Measurements from ENCODE around the gene SORL1-AS1.

The SORL1-AS1 gene

DNA sequence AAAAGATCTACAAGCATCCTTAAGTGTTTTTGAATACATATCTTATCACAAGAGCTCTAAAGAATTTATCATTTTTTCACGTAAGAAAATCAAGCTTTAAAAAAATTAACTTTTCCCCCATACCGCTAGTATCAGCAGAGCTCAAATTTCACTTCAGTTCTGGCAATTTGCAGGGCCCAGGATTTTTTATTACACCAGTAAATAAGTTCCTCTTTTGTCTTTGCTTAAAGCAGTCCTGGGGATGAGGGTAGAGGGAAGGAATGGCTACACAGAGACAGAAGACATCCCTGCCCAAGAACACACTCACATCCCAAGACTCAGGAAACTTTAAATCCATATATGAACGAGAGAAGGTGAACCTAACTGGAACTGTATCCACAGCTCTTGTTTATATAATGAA is 23.2 kb downstream of the SORL1-AS1 start:
- no peaks in the 10 kb centered on the region for H3K27me3 ChIP-seq
- H3K36me3 ChIP-seq (replicated peaks in 1 of 2; ENCODE audit: insufficient read depth in 1 of 2, low read depth in 2 of 2): no peaks in the 10 kb centered on the region
- DNase-seq: no peak
- no peak overlapping the region for H3K4me3 ChIP-seq
- TF ChIP-seq POLR2A (IDR thresholded peaks at IDR 0.05): no peak
- TF ChIP-seq, protein P1, sequence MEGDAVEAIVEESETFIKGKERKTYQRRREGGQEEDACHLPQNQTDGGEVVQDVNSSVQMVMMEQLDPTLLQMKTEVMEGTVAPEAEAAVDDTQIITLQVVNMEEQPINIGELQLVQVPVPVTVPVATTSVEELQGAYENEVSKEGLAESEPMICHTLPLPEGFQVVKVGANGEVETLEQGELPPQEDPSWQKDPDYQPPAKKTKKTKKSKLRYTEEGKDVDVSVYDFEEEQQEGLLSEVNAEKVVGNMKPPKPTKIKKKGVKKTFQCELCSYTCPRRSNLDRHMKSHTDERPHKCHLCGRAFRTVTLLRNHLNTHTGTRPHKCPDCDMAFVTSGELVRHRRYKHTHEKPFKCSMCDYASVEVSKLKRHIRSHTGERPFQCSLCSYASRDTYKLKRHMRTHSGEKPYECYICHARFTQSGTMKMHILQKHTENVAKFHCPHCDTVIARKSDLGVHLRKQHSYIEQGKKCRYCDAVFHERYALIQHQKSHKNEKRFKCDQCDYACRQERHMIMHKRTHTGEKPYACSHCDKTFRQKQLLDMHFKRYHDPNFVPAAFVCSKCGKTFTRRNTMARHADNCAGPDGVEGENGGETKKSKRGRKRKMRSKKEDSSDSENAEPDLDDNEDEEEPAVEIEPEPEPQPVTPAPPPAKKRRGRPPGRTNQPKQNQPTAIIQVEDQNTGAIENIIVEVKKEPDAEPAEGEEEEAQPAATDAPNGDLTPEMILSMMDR (IDR thresholded peaks at IDR 0.05): no peak
- no peak overlapping the region for H3K27ac ChIP-seq
- WGBS, 2 donors: 19 to 20% methylated on average over 3 of the region's 3 CpGs
- no peaks in the 10 kb centered on the region for H3K4me1 ChIP-seq
- ATAC-seq: no peak
- intact Hi-C loops (cut with DNase I): no loop called here
- H3K9me3 ChIP-seq: no peaks in the 10 kb centered on the region

DNA sequence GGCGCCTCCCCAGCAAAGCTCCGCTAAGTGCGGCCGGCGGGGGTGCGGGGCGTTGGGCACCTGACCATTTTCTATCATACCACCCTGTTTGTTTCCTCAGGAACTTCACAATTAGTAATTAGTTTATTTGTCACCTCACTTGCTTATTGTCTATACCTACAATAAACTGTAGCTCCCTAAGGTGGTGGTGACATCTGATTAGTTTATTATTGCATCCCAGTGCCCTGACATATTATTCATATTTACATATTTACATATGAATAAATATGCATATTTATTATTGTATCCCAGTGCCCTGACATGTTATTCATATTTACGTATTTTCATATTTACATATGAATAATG is 25.4 kb downstream of the SORL1-AS1 start:
- Histone ChIP-seq H3K27me3 (no peaks in the 10 kb centered on the region), H3K4me1 (no peaks in the 10 kb centered on the region), H3K36me3 (replicated peaks in 1 of 2; ENCODE audit: insufficient read depth in 1 of 2, low read depth in 2 of 2) (no peaks in the 10 kb centered on the region), H3K9me3 (no peaks in the 10 kb centered on the region), H3K4me3 (no peak overlapping the region), H3K27ac (no peak overlapping the region)
- intact Hi-C loops (cut with DNase I): no loop called here
- TF ChIP-seq POLR2A (IDR thresholded peaks at IDR 0.05): no peak
- no peak for ATAC-seq
- 11 to 18% methylated on average over 5 to 8 of the region's 8 CpGs for WGBS, 2 donors
- DNase-seq: no peak

DNA sequence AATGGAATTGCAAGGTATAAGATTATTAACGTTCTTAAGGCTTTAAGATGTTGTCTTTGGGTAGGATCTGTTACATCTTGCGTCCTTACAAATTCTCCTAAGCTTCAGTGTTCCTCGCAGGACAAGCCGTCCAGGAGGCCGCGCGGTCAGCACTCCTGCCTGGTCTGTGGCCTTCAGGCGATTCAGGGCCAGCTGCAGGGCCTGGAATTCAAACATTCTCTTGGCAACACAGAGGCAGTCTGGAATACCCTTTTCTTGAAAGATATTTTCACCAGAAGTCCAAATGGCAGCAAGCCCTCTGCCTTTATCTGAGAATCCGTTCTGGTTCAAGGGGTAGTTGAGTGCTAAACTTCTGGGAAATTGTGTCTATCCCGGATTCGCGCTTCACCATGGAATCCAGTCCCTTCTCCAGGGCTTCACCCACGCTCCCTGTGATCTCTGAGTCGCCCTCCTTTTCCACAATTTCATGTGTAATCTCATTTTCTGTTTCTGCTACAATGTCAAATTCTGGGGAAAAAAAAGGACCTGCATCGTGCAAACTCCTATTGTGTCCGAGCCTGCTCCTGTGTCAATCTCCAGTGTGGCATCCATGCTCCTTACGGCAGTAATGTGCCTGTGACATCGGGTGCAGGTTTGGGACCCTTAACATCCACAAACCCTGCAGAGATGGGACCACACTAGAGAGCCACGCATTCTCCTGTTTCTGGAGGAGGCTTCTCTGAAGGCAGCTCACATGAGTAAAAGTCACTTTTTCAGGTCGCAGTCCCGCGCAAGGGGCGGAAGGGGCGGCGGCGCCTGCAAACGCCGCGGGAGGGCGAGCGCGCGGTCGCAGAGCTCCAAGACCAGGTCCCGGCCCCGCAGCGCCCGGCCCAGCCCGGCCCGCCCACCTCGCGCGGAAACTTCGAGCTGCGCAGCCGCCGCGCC is 26.0 kb downstream of the SORL1-AS1 start:
- intact Hi-C loops (cut with DNase I): no loop called here
- peak; percentile 63 for ATAC-seq
- no peaks in the 10 kb centered on the region for H3K4me1 ChIP-seq
- no peak overlapping the region for H3K27ac ChIP-seq
- no peak for TF ChIP-seq POLR2A (IDR thresholded peaks at IDR 0.05)
- TF ChIP-seq, protein P1 (IDR thresholded peaks at IDR 0.05): peak in 1 of 7 experiments; percentile 15
- H3K36me3 ChIP-seq (replicated peaks in 1 of 2; ENCODE audit: insufficient read depth in 1 of 2, low read depth in 2 of 2): no peaks in the 10 kb centered on the region
- 38 to 49% methylated on average over 23 to 31 of the region's 48 CpGs for WGBS, 2 donors
- no peaks in the 10 kb centered on the region for H3K9me3 ChIP-seq
- H3K4me3 ChIP-seq: no peak overlapping the region
- no peaks in the 10 kb centered on the region for H3K27me3 ChIP-seq
- peak in 3 of 4 donors; percentile 22 to 45 (median 26) for DNase-seq

DNA sequence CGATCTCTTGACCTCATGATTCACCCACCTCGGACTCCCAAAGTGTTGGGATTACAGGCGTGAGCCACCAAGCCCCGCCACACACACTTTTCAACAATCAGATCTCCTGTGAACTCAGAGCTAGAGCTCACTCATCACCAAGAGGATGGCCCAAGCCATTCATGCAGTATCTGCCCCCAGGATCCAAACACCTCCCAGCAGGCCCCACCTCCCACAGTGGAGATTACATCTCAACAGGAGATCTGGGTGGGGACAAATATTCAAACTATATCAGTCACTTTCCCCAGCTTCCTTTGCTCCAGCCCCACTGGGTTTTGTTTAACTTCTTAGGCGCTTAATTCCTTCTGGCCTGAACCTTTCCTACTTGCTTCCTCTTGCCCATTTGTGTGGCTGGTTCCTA is 26.9 kb downstream of the SORL1-AS1 start:
- WGBS, 2 donors: 84 to 85% methylated on average over 5 of the region's 5 CpGs
- Histone ChIP-seq H3K27ac (no peak overlapping the region), H3K9me3 (no peaks in the 10 kb centered on the region), H3K27me3 (no peaks in the 10 kb centered on the region), H3K4me3 (no peak overlapping the region), H3K36me3 (replicated peaks in 1 of 2; ENCODE audit: insufficient read depth in 1 of 2, low read depth in 2 of 2) (no peaks in the 10 kb centered on the region), H3K4me1 (no peaks in the 10 kb centered on the region)
- no peak for TF ChIP-seq POLR2A (IDR thresholded peaks at IDR 0.05)
- TF ChIP-seq, protein P1 (IDR thresholded peaks at IDR 0.05): no peak
- ATAC-seq (no peak), DNase-seq (no peak)
- intact Hi-C loops (cut with DNase I): no loop called here

DNA sequence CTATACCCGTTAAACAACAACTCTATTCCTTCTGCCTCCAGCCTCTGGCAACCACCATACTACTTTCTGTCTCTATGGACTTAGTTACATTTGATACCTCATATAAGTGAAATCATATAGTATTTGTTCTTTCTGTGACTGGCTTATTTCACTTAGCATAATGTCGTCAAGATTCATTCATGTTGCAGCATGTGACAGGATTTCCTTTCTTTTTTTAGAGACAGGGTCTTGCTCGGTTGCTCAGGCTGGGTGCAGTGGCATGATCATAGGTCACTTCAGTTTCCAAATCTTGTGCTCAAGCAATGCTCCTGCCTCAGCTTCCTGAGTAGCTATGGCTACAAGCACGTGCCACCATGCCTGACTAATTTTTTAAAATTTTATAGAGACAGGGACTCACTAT is 30.1 kb downstream of the SORL1-AS1 start:
- H3K27me3 ChIP-seq: no peaks in the 10 kb centered on the region
- H3K4me3 ChIP-seq: no peak overlapping the region
- ATAC-seq (no peak), DNase-seq (no peak)
- 48 to 68% methylated on average over 4 of the region's 4 CpGs for WGBS, 2 donors
- intact Hi-C loops (cut with DNase I): no loop called here
- H3K27ac ChIP-seq: no peak overlapping the region
- peaks cover 1% of the 10 kb centered on the region for H3K4me1 ChIP-seq
- TF ChIP-seq, protein P1 (IDR thresholded peaks at IDR 0.05): no peak
- no peak for TF ChIP-seq POLR2A (IDR thresholded peaks at IDR 0.05)
- H3K9me3 ChIP-seq: no peaks in the 10 kb centered on the region
- H3K36me3 ChIP-seq (replicated peaks in 1 of 2; ENCODE audit: insufficient read depth in 1 of 2, low read depth in 2 of 2): no peaks in the 10 kb centered on the region
